HG02763 (cell line): ENCODE measurements around the gene HSD17B7.
A peak's percentile ranks its signal among the peaks of the same experiment; 100 is the strongest.
"Not testable (repeated sequence)": the region's sequence is repeated elsewhere in the genome, so short reads cannot be mapped to it uniquely, and the experiment has no call there.

Source experiments
- ATAC-seq: cut with Tn5 transposase; IDR thresholded peaks from one replicate; pipeline ENCODE4 v1.9.1; 2021; ENCODE audit warnings: mild to moderate bottlenecking, moderate library complexity; ENCODE audit not compliant: unreplicated experiment

The HSD17B7 gene

GRCh38 chr1:162799995-162800830, 9.7 kb downstream of the HSD17B7 start:
- not testable (repeated sequence) for ATAC-seq

- not testable (repeated sequence) for ATAC-seq
Measured at GRCh38 chr1:162807503-162807902, 17.0 kb downstream of the HSD17B7 start.

GRCh38 chr1:162812357-162812756, 21.9 kb downstream of the HSD17B7 start:
- not testable (repeated sequence) for ATAC-seq

- ATAC-seq = not testable (repeated sequence)
Measured at GRCh38 chr1:162818136-162818535, 27.6 kb downstream of the HSD17B7 start.

- ATAC-seq = not testable (repeated sequence)
Measured at GRCh38 chr1:162818666-162819065, 28.2 kb downstream of the HSD17B7 start.

- no peak for ATAC-seq
Measured at GRCh38 chr1:162822391-162823200, 32.1 kb downstream of the HSD17B7 start.

GRCh38 chr1:162823231-162823630, 32.7 kb downstream of the HSD17B7 start:
- no peak for ATAC-seq

GRCh38 chr1:162823771-162824525, 33.4 kb downstream of the HSD17B7 start:
- ATAC-seq = no peak

GRCh38 chr1:162829268-162829667, 38.8 kb downstream of the HSD17B7 start:
- no peak for ATAC-seq

- ATAC-seq = no peak
Measured at GRCh38 chr1:162832470-162832869, 42.0 kb downstream of the HSD17B7 start.

GRCh38 chr1:162835157-162835899, 44.8 kb downstream of the HSD17B7 start:
- ATAC-seq = peak; percentile 82

GRCh38 chr1:162838863-162839262, 48.4 kb downstream of the HSD17B7 start:
- no peak for ATAC-seq

GRCh38 chr1:162840250-162840839, 49.8 kb downstream of the HSD17B7 start:
- no peak for ATAC-seq

GRCh38 chr1:162844153-162844552, 53.7 kb downstream of the HSD17B7 start:
- ATAC-seq = no peak

GRCh38 chr1:162846256-162847212, 56.0 kb downstream of the HSD17B7 start:
- ATAC-seq = no peak

GRCh38 chr1:162847839-162848453, 57.4 kb downstream of the HSD17B7 start:
- no peak for ATAC-seq

- ATAC-seq = no peak
Measured at GRCh38 chr1:162849711-162850110, 59.2 kb downstream of the HSD17B7 start.

GRCh38 chr1:162851341-162851740, 60.8 kb downstream of the HSD17B7 start:
- no peak for ATAC-seq
